CD14-positive monocyte (primary cell): ENCODE results near the gene RFXANK. TPM values are rescaled to one million over a fixed set of nuclear protein-coding genes. Genes with fewer than 3 reads are reported as not detected.

Source experiments
- DNase-seq, 3 donors: peaks; one replicate each; pipeline ENCODE4 v3.0.0-alpha.2; 2011 to 2022
- H2AFZ ChIP-seq: 2 replicates; pipeline ENCODE4 v1.6.0; 2012; ENCODE audit warnings: mild to moderate bottlenecking, low read depth, low read length, inconsistent platforms; ENCODE audit not compliant: insufficient read depth, poor library complexity, severe bottlenecking
- H3K27ac ChIP-seq, 2 donors: 1 replicate in 1 of 2; 2 replicates in 1 of 2; pipeline ENCODE4 v1.5.1; 2012 to 2013; ENCODE audit warnings: low read length in 2 of 2, control low read depth in 1 of 2, inconsistent platforms in 1 of 2, low read depth in 1 of 2, mild to moderate bottlenecking in 1 of 2
- H3K27me3 ChIP-seq, 2 donors: one replicate each; pipeline versions ENCODE4 v1.6.0 to v1.6.1; 2011 to 2013; ENCODE audit warnings: low read length in 2 of 2; ENCODE audit not compliant: control insufficient read depth in 2 of 2, insufficient read depth in 2 of 2
- H3K36me3 ChIP-seq, 2 donors: replicated peaks in 1 of 2; 1 replicate in 1 of 2; 2 replicates in 1 of 2; pipeline versions ENCODE4 v1.5.1 to v1.6.1; 2012 to 2013; ENCODE audit warnings: low read length in 2 of 2, control low read depth in 1 of 2, inconsistent platforms in 1 of 2, mild to moderate bottlenecking in 1 of 2; ENCODE audit not compliant: insufficient read depth in 2 of 2, control insufficient read depth in 1 of 2
- H3K4me1 ChIP-seq, 2 donors: 1 replicate in 1 of 2; 2 replicates in 1 of 2; pipeline versions ENCODE4 v1.5.1 to v1.6.1; 2012 to 2013; ENCODE audit warnings: low read length in 2 of 2, control low read depth in 1 of 2, inconsistent platforms in 1 of 2, mild to moderate bottlenecking in 1 of 2, moderate library complexity in 1 of 2; ENCODE audit not compliant: insufficient read depth in 2 of 2, control insufficient read depth in 1 of 2
- H3K4me2 ChIP-seq: replicated peaks from 2 replicates; pipeline ENCODE3; 2012; ENCODE audit warnings: low read length, moderate library complexity, mild to moderate bottlenecking; ENCODE audit not compliant: poor library complexity, severe bottlenecking; ENCODE audit errors: extremely low read depth
- H3K4me3 ChIP-seq, 3 experiments: fragments of 200-600 bp in 1 of 3; sonication (generic) in 1 of 3; replicated peaks in 1 of 3; 1 replicate in 2 of 3; 2 replicates in 1 of 3; pipeline ENCODE4 v1.5.1; 2011 to 2013; ENCODE audit warnings: low read length in 3 of 3, mild to moderate bottlenecking in 3 of 3, control low read depth in 2 of 3, low read depth in 2 of 3, inconsistent platforms in 1 of 3, moderate library complexity in 1 of 3
- H3K79me2 ChIP-seq: 2 replicates; pipeline ENCODE4 v1.6.0; 2012; ENCODE audit warnings: mild to moderate bottlenecking, control low read depth, inconsistent platforms, low read length, moderate library complexity; ENCODE audit not compliant: insufficient read depth
- H3K9ac ChIP-seq: 2 replicates; pipeline ENCODE4 v1.6.0; 2017; ENCODE audit warnings: low read length, mild to moderate bottlenecking; ENCODE audit not compliant: insufficient read depth, poor library complexity, severe bottlenecking
- H3K9me3 ChIP-seq, 2 donors: replicated peaks in 1 of 2; 1 replicate in 1 of 2; 2 replicates in 1 of 2; pipeline versions ENCODE4 v1.5.1 to v1.6.1; 2012 to 2013; ENCODE audit warnings: low read length in 2 of 2, control low read depth in 1 of 2; ENCODE audit not compliant: control insufficient read depth in 1 of 2, insufficient read depth in 1 of 2
- H4K20me1 ChIP-seq: 2 replicates; pipeline ENCODE4 v1.6.0; 2012; ENCODE audit warnings: mild to moderate bottlenecking, low read length, control low read depth, moderate library complexity; ENCODE audit not compliant: insufficient read depth
- H3K27ac Mint-ChIP-seq, 7 donors: one replicate each; pipeline ENCODE4 v1.8.0; 2020; ENCODE audit warnings: mild to moderate bottlenecking in 7 of 7, mixed read lengths in 7 of 7, moderate library complexity in 6 of 7, inconsistent platforms in 2 of 7
- H3K27me3 Mint-ChIP-seq, 3 donors: one replicate each; pipeline ENCODE4 v1.8.0; 2021 to 2022; ENCODE audit warnings: low read depth in 3 of 3, mild to moderate bottlenecking in 3 of 3, mixed read lengths in 3 of 3, moderate library complexity in 3 of 3, inconsistent platforms in 1 of 3
- H3K36me3 Mint-ChIP-seq, 2 donors: one replicate each; pipeline ENCODE4 v1.8.0; 2020; ENCODE audit warnings: mixed read lengths in 2 of 2, inconsistent platforms in 1 of 2, mild to moderate bottlenecking in 1 of 2
- H3K4me1 Mint-ChIP-seq: one replicate; pipeline ENCODE4 v1.8.0; 2020; ENCODE audit warnings: mild to moderate bottlenecking, mixed read lengths
- H3K4me3 Mint-ChIP-seq, 2 donors: one replicate each; pipeline ENCODE4 v1.8.0; 2020; ENCODE audit warnings: mild to moderate bottlenecking in 2 of 2, mixed read lengths in 2 of 2, moderate library complexity in 1 of 2
- H3K9me3 Mint-ChIP-seq, 7 donors: one replicate each; pipeline ENCODE4 v1.8.0; 2020 to 2022; ENCODE audit warnings: mixed read lengths in 7 of 7, mild to moderate bottlenecking in 6 of 7, moderate library complexity in 6 of 7, inconsistent platforms in 2 of 7
- WGBS: methylation state at CpG from one replicate; pipeline ENCODE4 v1.1.5; 2013; ENCODE audit warnings: missing lambda C conversion rate; ENCODE audit not compliant: insufficient coverage; 5-methylcytosine and 5-hydroxymethylcytosine counted together
- intact Hi-C, 2 donors: fragments of 100-400 bp; cut with micrococcal nuclease; formaldehyde crosslinking; loops; one replicate each; pipeline versions ENCODE4 v1.15.0 to v1.15.1; 2023
- polyA plus RNA-seq, 3 donors: library from polyadenylated mRNA; depleted of rRNA in 1 of 3; unstranded in 2 of 3; stranded (reverse) in 1 of 3; fragments of 300-500 nt in 2 of 3; fragments of >200 nt in 1 of 3; fragmentation: Illumina TruSeq in 2 of 3; gene quantifications; 1 replicate in 2 of 3; 2 replicates in 1 of 3; pipeline ENCODE4 v1.2.3, GENCODE V29; 2012 to 2021
- TF ChIP-seq, protein P1 (sequence below): fragments of 200-600 bp; IDR thresholded peaks from one replicate; pipeline ENCODE4 v1.8.0; 2022; ENCODE audit warnings: antibody characterized with exemption, mild to moderate bottlenecking

Gene RFXANK
- polyA plus RNA-seq, 3 donors: 62.2 to 98.2 (median 66.6) TPM

DNA sequence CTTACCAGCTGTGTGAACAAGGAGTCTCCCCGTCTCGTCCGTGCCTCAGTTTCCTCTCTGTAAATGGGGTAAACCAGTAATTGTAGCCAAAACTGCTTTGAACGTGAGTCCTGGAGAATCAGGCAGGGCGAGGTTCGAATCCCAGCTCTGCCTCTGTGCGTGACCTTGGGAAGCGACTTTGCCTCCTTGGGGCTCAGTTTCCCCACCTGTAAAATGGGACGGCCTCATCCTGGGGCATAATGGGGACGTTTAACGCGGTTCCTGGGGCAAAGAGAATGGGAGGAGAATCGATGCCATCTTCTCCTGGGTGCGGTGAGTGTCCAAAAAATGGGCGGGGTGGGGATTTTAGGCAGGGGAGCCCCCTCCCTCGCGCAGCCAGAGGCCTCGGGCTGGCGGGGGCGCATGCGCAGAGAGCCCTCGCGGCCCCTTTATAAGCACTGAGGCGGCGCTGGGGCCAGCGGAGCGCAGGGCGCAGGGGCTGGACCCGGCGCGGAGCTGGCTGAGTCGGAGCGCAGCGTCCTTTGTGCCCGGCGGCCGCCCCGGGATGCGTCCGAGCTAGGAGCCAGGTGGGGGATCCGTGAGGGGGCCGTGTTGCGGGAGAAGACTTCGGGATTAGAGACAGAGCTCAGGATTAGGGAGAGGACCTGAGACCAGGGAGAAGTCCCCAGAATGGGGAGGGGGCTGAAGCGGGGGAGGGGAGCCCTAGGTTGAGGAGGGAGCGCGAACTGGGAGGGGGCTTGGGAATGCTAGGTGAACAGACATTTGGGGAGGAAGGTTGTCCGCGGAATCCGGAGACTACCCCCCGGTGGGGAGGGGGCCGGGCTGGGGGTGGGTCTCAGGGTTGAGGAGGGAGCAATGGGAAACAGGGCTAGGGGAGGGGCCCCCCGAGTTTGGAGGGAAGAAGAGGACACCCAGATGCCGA lies 19.7 kb downstream of the RFXANK start, which contains the start of gene NCAN:
TSS of gene NCAN (plus strand) at position 460 of the 922 bp plus-strand sequence. CDS start 4,996 bp downstream, outside the sequence.
- no peak within 1 kb of the TSS for H3K9ac ChIP-seq
- intact Hi-C loops: no loop called here
- TF ChIP-seq, protein P1, sequence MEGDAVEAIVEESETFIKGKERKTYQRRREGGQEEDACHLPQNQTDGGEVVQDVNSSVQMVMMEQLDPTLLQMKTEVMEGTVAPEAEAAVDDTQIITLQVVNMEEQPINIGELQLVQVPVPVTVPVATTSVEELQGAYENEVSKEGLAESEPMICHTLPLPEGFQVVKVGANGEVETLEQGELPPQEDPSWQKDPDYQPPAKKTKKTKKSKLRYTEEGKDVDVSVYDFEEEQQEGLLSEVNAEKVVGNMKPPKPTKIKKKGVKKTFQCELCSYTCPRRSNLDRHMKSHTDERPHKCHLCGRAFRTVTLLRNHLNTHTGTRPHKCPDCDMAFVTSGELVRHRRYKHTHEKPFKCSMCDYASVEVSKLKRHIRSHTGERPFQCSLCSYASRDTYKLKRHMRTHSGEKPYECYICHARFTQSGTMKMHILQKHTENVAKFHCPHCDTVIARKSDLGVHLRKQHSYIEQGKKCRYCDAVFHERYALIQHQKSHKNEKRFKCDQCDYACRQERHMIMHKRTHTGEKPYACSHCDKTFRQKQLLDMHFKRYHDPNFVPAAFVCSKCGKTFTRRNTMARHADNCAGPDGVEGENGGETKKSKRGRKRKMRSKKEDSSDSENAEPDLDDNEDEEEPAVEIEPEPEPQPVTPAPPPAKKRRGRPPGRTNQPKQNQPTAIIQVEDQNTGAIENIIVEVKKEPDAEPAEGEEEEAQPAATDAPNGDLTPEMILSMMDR: no peak
- no peak within 1 kb of the TSS for H3K4me3 ChIP-seq
- no peaks in the 10 kb centered on the region for H3K36me3 ChIP-seq
- no peak within 1 kb of the TSS for H3K27ac Mint-ChIP-seq
- peaks cover 7% of the 10 kb centered on the region for H3K4me1 Mint-ChIP-seq
- no peak within 1 kb of the TSS for H2AFZ ChIP-seq
- peaks cover 0 to 7% (median 6%) of the 10 kb centered on the region in 7 donors for H3K9me3 Mint-ChIP-seq
- H3K9me3 ChIP-seq: peaks cover 4 to 7% of the 10 kb centered on the region in 2 donors
- H3K27me3 ChIP-seq: peaks cover 5 to 36% of the 10 kb centered on the region in 2 donors
- DNase-seq: no peak
- 15% methylated on average over 44 of the region's 54 CpGs for WGBS
- H3K4me3 Mint-ChIP-seq: peak within 1 kb of the TSS in 1 of 2 donors; percentile 75
- H3K4me2 ChIP-seq: no peak within 1 kb of the TSS
- H3K36me3 Mint-ChIP-seq: no peaks in the 10 kb centered on the region
- H3K79me2 ChIP-seq: no peaks in the 10 kb centered on the region
- peaks cover 54 to 74% (median 58%) of the 10 kb centered on the region in 3 donors for H3K27me3 Mint-ChIP-seq
- no peak within 1 kb of the TSS for H3K27ac ChIP-seq
- no peaks in the 10 kb centered on the region for H4K20me1 ChIP-seq
- H3K4me1 ChIP-seq: no peaks in the 10 kb centered on the region

DNA sequence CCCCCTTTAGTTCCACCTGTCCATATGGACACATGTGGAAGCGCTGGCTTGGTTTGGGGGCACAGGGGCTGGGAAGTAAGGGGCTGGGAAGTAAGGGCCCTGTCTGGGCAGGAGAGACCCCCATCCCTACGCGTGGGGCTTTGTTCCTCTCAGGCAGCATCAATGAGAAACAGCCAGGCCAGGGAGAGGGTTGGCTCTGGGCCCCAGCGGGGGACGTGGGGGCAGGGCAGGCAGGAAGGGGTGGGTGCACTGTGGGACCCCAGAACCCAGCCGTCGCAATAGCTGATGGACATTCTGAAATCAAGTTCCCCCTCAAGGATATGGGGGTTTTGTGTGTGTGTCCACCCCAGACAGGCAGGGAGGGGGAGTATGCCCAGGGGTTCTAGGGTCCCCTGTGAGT lies 20.9 kb downstream of the RFXANK start:
- Histone ChIP-seq H2AFZ (no peak overlapping the region), H3K4me3 (no peak overlapping the region), H3K4me2 (no peak overlapping the region), H3K79me2 (no peaks in the 10 kb centered on the region), H3K9me3 (peaks cover 2 to 4% of the 10 kb centered on the region in 2 donors), H3K4me1 (no peaks in the 10 kb centered on the region), H3K36me3 (no peaks in the 10 kb centered on the region), H3K9ac (no peak overlapping the region), H4K20me1 (no peaks in the 10 kb centered on the region), H3K27me3 (peaks cover 5 to 36% of the 10 kb centered on the region in 2 donors), H3K27ac (no peak overlapping the region)
- H3K9me3 Mint-ChIP-seq: peaks cover 0 to 10% (median 5%) of the 10 kb centered on the region in 7 donors
- no peak overlapping the region for H3K27ac Mint-ChIP-seq
- TF ChIP-seq, protein P1: no peak
- 19% methylated on average over 6 of the region's 7 CpGs for WGBS
- no peak for DNase-seq
- no peaks in the 10 kb centered on the region for H3K36me3 Mint-ChIP-seq
- intact Hi-C loops: no loop called here
- H3K4me1 Mint-ChIP-seq: no peaks in the 10 kb centered on the region
- peaks cover 52 to 72% (median 59%) of the 10 kb centered on the region in 3 donors for H3K27me3 Mint-ChIP-seq
- H3K4me3 Mint-ChIP-seq: peak overlapping the region in 1 of 2 donors; percentile 27
